22Rv1 (cell line): ENCODE data around the gene RGS6.

Source experiments
- ZFX ChIP-seq: fragments of 450-650 bp; IDR thresholded peaks from 2 replicates; pipeline ENCODE4 v1.6.1; 2017; ENCODE audit warnings: antibody characterized with exemption, borderline replicate concordance
- TF ChIP-seq, protein P1 (sequence below): fragments of 450-650 bp; IDR thresholded peaks from 2 replicates; pipeline ENCODE4 v1.5.1; 2017; ENCODE audit warnings: mild to moderate bottlenecking

DNA sequence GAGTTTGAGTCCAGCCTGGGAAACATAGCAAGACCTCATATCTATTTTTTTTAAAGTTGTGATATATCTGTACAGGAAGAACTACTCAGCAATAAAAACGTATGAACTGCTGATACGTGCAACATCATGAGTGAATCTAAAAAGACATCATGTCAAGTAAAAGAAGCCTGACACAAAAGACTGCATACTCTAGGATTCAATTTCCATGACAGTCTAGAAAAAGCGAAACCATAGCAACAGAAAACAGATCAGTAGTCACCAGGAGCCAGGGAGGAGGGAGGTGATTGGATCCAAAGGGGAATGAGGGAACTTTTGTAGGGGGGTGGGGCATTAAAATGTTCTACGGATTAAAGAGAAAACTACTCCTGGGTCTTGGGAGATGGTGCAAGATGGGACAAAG, 8.7 kb upstream of the RGS6 start:
- TF ChIP-seq, protein P1, sequence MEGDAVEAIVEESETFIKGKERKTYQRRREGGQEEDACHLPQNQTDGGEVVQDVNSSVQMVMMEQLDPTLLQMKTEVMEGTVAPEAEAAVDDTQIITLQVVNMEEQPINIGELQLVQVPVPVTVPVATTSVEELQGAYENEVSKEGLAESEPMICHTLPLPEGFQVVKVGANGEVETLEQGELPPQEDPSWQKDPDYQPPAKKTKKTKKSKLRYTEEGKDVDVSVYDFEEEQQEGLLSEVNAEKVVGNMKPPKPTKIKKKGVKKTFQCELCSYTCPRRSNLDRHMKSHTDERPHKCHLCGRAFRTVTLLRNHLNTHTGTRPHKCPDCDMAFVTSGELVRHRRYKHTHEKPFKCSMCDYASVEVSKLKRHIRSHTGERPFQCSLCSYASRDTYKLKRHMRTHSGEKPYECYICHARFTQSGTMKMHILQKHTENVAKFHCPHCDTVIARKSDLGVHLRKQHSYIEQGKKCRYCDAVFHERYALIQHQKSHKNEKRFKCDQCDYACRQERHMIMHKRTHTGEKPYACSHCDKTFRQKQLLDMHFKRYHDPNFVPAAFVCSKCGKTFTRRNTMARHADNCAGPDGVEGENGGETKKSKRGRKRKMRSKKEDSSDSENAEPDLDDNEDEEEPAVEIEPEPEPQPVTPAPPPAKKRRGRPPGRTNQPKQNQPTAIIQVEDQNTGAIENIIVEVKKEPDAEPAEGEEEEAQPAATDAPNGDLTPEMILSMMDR = no peak
- no peak for TF ChIP-seq ZFX
